BJ (cell line): ENCODE measurements around the gene PFKP. TPM values are rescaled to one million over a fixed set of nuclear protein-coding genes. Genes with fewer than 3 reads are reported as not detected.

ENCODE experiments used
- CTCF ChIA-PET: fragments of 350-600 bp; formaldehyde crosslinking; extraction: SDS; loops from one replicate; lab custom pipeline; 2021; ENCODE audit warnings: antibody characterized with exemption, inconsistent platforms; lab: Yijun Ruan, JAX
- POLR2A ChIA-PET: fragments of 300-600 bp; sonication (Branson Sonifier 250); formaldehyde crosslinking; extraction: SDS; loops from one replicate; lab custom pipeline; 2021; ENCODE audit warnings: antibody characterized with exemption; lab: Charles Lee
- DNase-seq: peaks from one replicate; pipeline ENCODE4 v3.0.0-alpha.2; 2011; ENCODE audit warnings: low read depth
- H3K27me3 ChIP-seq: 2 replicates; pipeline ENCODE4 v1.6.0; 2011; ENCODE audit warnings: low read length; ENCODE audit not compliant: control insufficient read depth, insufficient read depth
- H3K36me3 ChIP-seq: 2 replicates; pipeline ENCODE4 v1.5.1; 2011; ENCODE audit warnings: low read length; ENCODE audit not compliant: control insufficient read depth, insufficient read depth
- H3K4me3 ChIP-seq: 2 replicates; pipeline ENCODE4 v1.5.1; 2011; ENCODE audit warnings: low read depth, mild to moderate bottlenecking, control low read depth, low read length
- polyA plus RNA-seq: library from polyadenylated mRNA; depleted of rRNA; stranded (reverse); fragments of >200 nt; gene quantifications from 2 replicates; pipeline ENCODE4 v1.2.3, GENCODE V29; 2011
- TF ChIP-seq, protein P1 (sequence below): IDR thresholded peaks from 2 replicates; pipeline ENCODE4 v1.5.1; 2011; ENCODE audit warnings: low read depth, mild to moderate bottlenecking, control low read depth, inconsistent platforms, low read length, moderate library complexity; ENCODE audit not compliant: insufficient read depth

The PFKP gene
- polyA plus RNA-seq, 1 experiment, result 138 TPM

DNA sequence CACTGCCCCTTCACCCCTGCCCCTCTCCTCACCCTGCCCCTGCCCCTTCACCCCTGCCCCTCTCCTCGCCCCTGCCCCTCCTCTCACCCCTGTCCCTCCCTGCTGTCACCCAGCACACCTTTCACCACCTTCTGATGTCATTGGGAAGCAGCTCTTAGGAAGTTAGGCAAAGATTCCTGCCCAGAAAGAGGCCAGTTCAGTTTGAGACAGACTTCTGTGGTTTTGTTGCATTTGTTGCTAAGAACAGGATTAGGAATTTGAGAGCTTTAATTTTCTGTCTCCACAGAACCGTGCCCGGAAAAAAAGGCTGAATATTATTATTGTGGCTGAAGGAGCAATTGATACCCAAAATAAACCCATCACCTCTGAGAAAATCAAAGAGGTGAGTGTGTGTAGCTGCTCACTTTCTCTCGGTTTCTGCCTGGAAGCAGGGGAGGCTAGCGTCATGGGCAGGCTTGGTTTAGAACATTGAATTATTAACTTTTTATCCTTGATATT, 39.6 kb downstream of the PFKP start:
- Histone ChIP-seq H3K27me3 (no peaks in the 10 kb centered on the region), H3K4me3 (no peak overlapping the region), H3K36me3 (peaks cover 42% of the 10 kb centered on the region)
- POLR2A ChIA-PET, result no interaction called here
- TF ChIP-seq, protein P1, sequence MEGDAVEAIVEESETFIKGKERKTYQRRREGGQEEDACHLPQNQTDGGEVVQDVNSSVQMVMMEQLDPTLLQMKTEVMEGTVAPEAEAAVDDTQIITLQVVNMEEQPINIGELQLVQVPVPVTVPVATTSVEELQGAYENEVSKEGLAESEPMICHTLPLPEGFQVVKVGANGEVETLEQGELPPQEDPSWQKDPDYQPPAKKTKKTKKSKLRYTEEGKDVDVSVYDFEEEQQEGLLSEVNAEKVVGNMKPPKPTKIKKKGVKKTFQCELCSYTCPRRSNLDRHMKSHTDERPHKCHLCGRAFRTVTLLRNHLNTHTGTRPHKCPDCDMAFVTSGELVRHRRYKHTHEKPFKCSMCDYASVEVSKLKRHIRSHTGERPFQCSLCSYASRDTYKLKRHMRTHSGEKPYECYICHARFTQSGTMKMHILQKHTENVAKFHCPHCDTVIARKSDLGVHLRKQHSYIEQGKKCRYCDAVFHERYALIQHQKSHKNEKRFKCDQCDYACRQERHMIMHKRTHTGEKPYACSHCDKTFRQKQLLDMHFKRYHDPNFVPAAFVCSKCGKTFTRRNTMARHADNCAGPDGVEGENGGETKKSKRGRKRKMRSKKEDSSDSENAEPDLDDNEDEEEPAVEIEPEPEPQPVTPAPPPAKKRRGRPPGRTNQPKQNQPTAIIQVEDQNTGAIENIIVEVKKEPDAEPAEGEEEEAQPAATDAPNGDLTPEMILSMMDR, result no peak
- no peak for DNase-seq
- CTCF ChIA-PET, result interaction anchor here (2.6 kb wide), 1 partner anchor 13 kb away, joined by 5 read pairs; no protein-coding TSS in a partner anchor

DNA sequence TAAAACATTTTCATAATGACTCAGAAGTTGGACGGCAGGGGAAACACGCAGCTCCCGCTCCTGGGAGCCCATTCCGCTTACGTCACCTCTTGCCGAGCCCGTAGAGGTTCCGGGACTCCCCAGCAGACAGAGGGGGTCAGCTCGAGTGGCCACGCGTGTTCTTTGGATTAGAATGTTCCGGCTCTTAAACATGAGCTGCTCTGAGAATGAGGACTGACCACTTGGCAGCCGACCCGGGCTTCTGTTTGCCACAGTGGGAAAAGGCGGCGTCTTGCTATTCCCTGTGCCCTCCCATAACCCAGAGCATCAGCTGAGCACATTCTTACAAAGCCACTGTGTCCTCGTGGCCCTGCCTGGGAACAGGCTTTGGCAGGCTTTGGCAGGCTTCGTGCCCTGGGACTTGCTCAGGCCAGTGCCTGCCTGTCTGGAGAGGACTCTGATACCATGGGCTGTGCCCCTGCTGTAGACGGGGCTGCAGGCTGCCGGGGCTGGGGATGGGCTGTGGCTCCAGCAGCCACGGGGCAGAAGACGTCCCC, 40.1 kb downstream of the PFKP start:
- ChIA-PET POLR2A (no interaction called here), CTCF (interaction anchor here (2.6 kb wide), 1 partner anchor 12 kb away, joined by 5 read pairs; no protein-coding TSS in a partner anchor)
- H3K36me3 ChIP-seq, result peaks cover 45% of the 10 kb centered on the region
- TF ChIP-seq, protein P1, result no peak
- no peak overlapping the region for H3K4me3 ChIP-seq
- no peaks in the 10 kb centered on the region for H3K27me3 ChIP-seq
- no peak for DNase-seq

DNA sequence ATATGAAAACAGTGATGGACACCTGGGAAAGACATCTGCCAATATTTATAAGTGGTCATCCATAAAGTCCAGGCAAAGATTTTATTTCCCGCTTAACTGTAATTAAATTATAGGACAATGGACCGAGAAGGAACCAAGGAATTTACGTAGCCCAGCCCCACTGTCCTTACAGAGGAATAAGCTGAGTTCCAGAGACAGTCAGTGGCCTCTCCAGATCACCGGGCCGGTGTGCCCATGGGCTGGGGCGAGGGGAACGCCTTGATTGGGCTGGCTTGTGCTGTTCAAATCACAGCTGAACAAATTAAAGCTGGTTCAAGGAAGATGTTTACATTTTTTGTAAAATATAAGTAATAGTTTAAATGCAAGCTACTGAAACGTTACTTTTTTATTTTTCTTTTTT, 40.7 kb downstream of the PFKP start:
- Histone ChIP-seq H3K36me3 (peaks cover 45% of the 10 kb centered on the region), H3K27me3 (no peaks in the 10 kb centered on the region), H3K4me3 (no peak overlapping the region)
- CTCF ChIA-PET, result interaction anchor here (2.6 kb wide), 1 partner anchor 12 kb away, joined by 5 read pairs; no protein-coding TSS in a partner anchor
- POLR2A ChIA-PET, result no interaction called here
- TF ChIP-seq, protein P1, result no peak
- DNase-seq, result no peak

DNA sequence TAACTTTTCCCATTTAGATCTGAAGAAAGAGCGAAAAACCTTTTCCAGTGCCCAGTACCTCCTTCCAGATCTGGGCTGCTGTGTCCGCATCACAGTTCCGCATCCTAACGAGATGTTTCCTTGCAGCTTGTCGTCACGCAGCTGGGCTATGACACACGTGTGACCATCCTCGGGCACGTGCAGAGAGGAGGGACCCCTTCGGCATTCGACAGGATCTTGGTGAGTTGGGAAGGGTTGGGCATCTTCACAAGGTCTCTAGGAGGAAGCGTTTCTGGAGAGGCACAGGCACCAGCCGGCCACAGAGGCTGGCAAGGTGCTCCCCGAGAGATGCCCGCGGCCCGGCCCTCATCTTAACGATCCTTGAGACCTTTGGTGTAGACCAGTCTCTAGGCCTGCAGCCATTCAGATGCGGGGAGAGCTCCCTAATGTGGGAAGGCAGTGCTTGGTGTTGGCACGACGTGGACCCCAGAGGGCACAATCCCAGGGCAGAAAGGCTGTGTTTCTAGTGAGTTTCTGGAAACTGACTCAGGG, 41.3 kb downstream of the PFKP start:
- POLR2A ChIA-PET, result no interaction called here
- DNase-seq, result no peak
- no peaks in the 10 kb centered on the region for H3K27me3 ChIP-seq
- TF ChIP-seq, protein P1, result no peak
- CTCF ChIA-PET, result interaction anchor here (0.6 to 2.6 kb wide), 2 partner anchors 11 to 12 kb away, joined by 3 to 5 read pairs; no protein-coding TSS in a partner anchor
- H3K36me3 ChIP-seq, result peaks cover 50% of the 10 kb centered on the region
- H3K4me3 ChIP-seq, result no peak overlapping the region

DNA sequence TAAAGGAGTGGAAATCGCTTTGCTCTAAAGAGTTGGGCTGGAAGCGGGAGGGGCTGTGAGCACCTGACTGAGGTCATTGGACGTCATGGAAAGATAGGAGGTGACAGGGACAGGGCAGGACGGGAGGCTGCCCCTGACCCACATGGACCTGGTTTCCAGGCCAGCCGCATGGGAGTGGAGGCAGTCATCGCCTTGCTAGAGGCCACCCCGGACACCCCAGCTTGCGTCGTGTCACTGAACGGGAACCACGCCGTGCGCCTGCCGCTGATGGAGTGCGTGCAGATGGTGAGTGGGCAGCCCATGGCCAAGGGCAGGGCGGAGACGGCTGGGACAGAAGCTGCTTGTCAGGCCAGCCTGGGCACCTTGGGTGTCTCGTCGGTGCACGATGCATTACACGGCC, 41.8 kb downstream of the PFKP start:
- DNase-seq, result no peak
- TF ChIP-seq, protein P1, result no peak
- Histone ChIP-seq H3K4me3 (no peak overlapping the region), H3K36me3 (peaks cover 50% of the 10 kb centered on the region), H3K27me3 (no peaks in the 10 kb centered on the region)
- ChIA-PET POLR2A (no interaction called here), CTCF (interaction anchor here (0.6 kb wide), 1 partner anchor 11 kb away, joined by 3 read pairs; no protein-coding TSS in a partner anchor)
